ENCODE results near the gene FARS2. TPM values are rescaled to one million over a fixed set of nuclear protein-coding genes. Genes with fewer than 3 reads are reported as not detected.

FARS2 gene
- total RNA-seq, 1 experiment from 2014 or later: 10.8 TPM

GRCh38 chr6:5493806-5494205 is 232.5 kb downstream of the FARS2 start:
- DNase-seq (ENCODE audit: extremely low read depth, low read depth): no peak

DNA sequence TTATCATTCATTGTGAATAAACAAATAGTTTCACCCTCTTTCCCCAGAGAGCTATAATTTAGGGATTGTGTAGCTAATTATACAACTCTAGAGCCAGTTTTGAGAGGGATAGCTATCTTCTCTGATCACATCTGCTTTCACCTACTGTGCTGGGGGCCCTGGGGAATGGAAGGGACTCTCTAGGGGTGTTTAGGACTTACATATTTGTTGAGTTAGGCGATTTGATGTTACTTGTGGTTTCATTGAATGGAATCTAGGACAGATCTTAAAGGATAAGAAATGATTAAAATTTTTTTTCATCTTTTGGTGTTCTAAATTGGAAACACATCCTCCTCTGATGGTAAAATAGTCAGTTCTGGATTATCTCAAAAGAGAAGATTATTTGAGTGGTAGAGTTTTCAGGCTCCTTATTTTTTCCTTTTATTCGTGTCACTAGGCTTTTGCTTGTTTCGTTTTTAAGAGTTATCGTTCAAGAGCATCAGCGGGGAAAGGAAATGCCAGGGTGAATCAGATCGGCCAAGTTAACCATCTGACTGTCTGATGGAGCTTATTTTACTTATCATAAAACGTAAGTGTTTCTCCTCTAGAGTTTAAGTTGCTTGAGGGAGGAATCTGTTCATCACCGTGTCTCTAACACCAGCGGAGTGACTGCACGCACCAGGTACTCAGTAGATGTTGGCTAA is 236.7 kb downstream of the FARS2 start:
- no peak for DNase-seq (ENCODE audit: extremely low read depth, low read depth)

- no peak for DNase-seq (ENCODE audit: extremely low read depth, low read depth)
Measured at GRCh38 chr6:5498579-5498899, 237.2 kb downstream of the FARS2 start.

- no peak for DNase-seq (ENCODE audit: extremely low read depth, low read depth)
Measured at GRCh38 chr6:5499644-5500306, 238.5 kb downstream of the FARS2 start.

DNA sequence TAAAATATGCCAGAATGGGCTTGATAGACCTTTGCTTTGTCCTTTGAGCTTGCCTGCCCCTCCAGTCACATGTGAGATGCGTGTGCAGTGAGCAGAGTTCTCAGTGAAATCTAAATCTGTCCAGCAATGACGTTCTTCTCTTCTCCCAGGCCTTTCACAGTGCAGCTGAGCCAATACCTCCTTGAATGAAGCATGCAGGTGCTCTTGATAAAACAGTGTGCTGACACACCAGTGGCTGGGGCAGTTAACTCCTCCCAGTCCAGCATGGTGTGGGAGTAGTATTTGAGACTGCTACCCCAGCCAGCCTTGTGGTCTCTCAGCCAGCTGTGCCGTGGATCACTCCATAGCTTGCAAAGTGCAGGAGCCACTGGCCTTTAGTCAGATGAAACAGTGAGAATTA is 240.5 kb downstream of the FARS2 start:
- no peak for DNase-seq (ENCODE audit: extremely low read depth, low read depth)

GRCh38 chr6:5504078-5504477 is 242.8 kb downstream of the FARS2 start:
- no peak for DNase-seq (ENCODE audit: extremely low read depth, low read depth)

- no peak for DNase-seq (ENCODE audit: extremely low read depth, low read depth)
Measured at GRCh38 chr6:5506149-5506548, 244.8 kb downstream of the FARS2 start.

DNA sequence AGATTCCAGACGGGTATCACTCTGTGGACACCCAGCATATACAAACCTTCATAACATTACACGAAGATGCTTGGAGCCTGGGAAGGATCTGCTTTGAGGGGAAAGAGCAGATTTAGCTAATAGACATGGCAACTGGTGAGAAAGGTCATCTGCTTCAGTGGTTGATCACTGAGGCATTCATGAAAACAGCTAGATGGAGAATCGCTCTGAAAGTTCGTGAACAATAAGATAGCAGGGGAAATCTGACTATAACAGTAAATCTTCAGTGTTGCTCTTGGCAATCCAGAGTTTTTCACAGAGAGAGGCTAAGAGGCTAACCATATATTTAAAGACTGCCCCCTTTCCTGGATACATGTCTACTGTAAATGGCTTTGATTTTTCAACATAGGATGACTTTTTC is 245.3 kb downstream of the FARS2 start:
- no peak for DNase-seq (ENCODE audit: extremely low read depth, low read depth)

GRCh38 chr6:5507131-5507681 is 245.9 kb downstream of the FARS2 start:
- no peak for DNase-seq (ENCODE audit: extremely low read depth, low read depth)

- DNase-seq (ENCODE audit: extremely low read depth, low read depth): no peak
Measured at GRCh38 chr6:5509106-5509505, 247.8 kb downstream of the FARS2 start.

DNA sequence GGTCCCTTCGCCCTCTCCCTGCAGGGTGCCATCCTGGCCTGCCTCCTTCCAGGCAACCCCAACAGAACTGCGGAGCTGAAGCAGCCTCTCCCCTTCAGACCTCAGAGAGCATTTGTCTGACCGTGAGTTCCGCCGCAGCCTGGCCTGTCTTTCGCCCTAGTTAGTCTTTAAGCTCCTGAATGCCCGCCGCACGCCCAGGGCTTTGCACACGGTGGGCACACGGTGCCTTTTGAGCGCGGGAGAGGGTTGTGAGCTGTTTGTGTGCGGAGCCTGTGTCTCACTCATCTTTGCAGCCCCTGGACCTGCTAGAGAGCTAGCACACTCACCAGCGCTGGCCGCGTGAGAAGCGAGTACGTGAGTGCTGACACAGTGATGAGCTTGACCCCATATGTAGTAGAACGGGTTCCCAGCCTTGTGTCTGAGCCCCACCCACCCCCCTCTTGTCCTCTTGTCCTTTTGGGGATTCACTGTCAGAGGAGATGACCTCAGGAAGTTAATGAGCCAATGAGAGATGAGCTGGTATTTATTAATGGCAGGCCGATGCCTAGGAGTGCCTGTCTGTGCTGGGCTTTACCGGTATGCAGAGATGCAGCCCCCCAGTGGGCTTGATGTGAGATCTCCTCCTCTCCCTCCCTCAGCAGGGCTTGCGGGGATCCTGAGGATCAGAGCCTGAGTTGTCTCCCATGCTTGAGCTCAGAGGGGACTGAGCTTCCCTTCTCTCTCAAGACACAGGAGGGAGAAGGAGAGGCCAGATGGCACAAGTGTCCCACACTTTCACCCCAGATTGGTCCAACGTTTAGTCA is 249.2 kb downstream of the FARS2 start:
- no peak for DNase-seq (ENCODE audit: extremely low read depth, low read depth)

DNA sequence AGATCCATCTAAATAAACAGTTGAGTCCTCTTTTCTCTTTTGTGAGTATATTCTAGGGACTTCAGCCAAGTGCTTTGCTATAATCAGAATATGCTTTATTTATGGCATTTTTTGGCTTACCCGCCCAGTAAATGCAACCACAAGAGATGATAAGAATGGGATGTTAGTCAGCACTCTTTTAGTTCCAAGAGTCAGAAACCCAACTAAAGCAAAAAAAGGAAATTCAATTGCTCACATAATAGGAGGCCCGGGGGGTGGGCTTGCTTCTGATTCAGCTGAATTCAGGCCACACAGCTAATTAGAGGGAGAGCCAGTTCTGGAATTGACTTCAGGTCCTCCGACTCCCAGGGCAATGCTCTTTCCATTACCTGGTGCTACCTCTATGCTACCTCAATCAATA is 250.6 kb downstream of the FARS2 start:
- no peak for DNase-seq (ENCODE audit: extremely low read depth, low read depth)

DNA sequence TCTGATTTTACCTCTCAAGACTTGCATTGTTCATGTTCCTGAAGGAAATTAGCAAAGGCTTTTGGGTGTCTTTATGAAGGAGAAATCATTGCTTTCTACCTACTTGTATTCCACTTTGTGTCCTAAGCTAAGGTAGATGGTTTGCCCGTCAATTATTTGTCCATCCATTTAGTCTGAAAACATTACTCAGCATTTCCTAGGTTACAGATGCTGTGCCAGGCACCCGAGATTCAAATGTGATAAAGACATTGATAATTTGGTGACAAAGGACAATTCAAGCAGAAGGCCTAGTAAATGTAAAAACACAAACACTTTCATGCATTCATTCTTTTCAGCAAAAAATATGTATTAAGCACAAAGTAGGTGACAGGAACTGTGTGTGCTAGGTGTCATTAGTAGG is 251.1 kb downstream of the FARS2 start:
- DNase-seq (ENCODE audit: extremely low read depth, low read depth): no peak

- DNase-seq (ENCODE audit: extremely low read depth, low read depth): no peak
Measured at GRCh38 chr6:5513408-5513807, 252.1 kb downstream of the FARS2 start.

GRCh38 chr6:5514353-5514752 is 253.0 kb downstream of the FARS2 start:
- no peak for DNase-seq (ENCODE audit: extremely low read depth, low read depth)

DNA sequence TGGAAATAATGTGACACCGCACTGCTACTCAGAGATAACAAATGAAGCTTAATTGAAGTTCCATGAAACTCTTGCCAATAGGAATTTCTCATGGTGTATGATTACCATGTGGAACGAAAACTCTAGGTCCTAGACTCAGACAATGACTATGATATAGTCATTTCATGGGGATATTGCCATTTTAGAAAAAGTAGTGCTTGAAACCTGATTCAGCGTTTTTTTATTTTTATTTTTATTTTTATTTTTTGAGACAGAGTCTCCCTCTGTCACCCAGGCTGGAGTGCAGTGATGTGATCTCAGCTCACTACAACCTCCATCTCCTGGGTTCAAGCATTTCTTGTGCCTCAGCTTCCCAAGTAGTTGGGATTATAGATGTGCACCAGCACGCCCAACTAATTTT is 253.9 kb downstream of the FARS2 start:
- DNase-seq (ENCODE audit: extremely low read depth, low read depth): no peak

- no peak for DNase-seq (ENCODE audit: extremely low read depth, low read depth)
Measured at GRCh38 chr6:5516036-5516435, 254.7 kb downstream of the FARS2 start.

DNA sequence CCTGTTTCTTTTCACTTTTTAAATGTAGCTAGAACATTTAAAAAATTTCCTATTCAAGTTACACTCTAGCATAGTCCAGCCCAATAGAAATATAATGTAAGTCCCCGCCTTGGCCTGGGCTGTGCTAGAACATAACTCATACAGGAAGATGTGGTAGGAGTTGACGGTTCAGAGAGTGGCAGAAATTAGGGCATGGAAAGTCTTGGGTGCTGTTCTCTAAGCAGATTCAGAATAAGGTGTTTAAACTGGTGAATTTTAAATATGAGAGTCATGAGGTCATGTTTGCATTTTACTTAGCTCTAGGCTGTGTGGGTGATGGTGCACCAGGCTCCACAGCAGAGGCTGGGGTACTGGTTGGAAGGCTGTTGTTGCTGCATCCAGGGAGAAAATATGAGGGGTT is 256.5 kb downstream of the FARS2 start:
- no peak for DNase-seq (ENCODE audit: extremely low read depth, low read depth)

GRCh38 chr6:5518936-5519491 is 257.7 kb downstream of the FARS2 start:
- DNase-seq (ENCODE audit: extremely low read depth, low read depth): no peak

- no peak for DNase-seq (ENCODE audit: extremely low read depth, low read depth)
Measured at GRCh38 chr6:5520796-5521195, 259.5 kb downstream of the FARS2 start.

DNA sequence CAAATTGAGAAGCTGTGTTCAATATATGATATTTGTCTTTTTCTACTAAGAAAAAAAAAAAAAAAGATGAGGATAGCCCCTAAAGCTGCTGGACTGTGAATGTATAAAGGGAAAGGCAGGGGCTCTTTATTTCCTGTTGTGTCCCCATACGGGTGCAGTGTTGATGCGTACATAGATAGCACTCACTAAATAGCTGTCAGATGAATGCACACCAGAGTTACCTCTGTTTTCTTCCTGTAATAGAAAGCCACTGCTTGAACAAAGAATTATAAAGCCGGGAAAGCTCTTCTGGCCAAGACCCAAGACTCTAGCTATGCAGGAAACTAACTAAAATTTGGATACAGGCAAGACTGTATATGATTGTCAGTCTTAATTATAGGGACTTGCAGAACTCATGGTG is 260.0 kb downstream of the FARS2 start:
- no peak for DNase-seq (ENCODE audit: extremely low read depth, low read depth)
